Ovary (tissue), 3 donors: ENCODE data around the gene HAP1.

ENCODE experiments used
- EP300 ChIP-seq: sonication (generic); formaldehyde crosslinking; IDR thresholded peaks from one replicate; pipeline ENCODE4 v1.6.1; 2017; ENCODE audit warnings: antibody characterized with exemption
- POLR2A ChIP-seq: fragments of 450-650 bp; IDR thresholded peaks from one replicate; pipeline ENCODE4 v1.6.1; 2017; ENCODE audit warnings: antibody characterized with exemption, mild to moderate bottlenecking, moderate library complexity
- TF ChIP-seq, protein P1 (sequence below), 3 donors: fragments of 450-650 bp in 2 of 3; fragments of 200-600 bp in 1 of 3; IDR thresholded peaks; one replicate each; pipeline versions ENCODE4 v1.5.1 to v1.8.0; 2016 to 2022; ENCODE audit warnings: antibody characterized with exemption in 3 of 3, mild to moderate bottlenecking in 1 of 3
- donor health status: DM: no; HTN: no; CAD: no.

DNA sequence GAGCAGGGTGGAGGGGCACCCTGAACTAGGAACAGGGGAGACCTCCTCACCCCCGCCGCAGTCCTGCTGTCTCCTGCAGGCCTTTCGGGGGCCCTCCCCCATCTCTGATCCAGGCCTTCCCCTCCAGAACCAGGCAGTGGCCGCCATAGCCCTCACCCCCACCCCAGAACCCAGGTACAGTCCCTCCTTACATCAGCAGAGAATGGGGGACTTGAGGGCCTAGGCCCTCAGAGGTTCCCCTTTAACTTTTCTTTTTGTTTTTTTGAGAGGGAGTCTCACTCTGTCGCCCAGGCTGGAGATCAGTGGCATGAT, 4.3 kb upstream of the HAP1 start:
- TF ChIP-seq EP300 = no peak
- TF ChIP-seq, protein P1, sequence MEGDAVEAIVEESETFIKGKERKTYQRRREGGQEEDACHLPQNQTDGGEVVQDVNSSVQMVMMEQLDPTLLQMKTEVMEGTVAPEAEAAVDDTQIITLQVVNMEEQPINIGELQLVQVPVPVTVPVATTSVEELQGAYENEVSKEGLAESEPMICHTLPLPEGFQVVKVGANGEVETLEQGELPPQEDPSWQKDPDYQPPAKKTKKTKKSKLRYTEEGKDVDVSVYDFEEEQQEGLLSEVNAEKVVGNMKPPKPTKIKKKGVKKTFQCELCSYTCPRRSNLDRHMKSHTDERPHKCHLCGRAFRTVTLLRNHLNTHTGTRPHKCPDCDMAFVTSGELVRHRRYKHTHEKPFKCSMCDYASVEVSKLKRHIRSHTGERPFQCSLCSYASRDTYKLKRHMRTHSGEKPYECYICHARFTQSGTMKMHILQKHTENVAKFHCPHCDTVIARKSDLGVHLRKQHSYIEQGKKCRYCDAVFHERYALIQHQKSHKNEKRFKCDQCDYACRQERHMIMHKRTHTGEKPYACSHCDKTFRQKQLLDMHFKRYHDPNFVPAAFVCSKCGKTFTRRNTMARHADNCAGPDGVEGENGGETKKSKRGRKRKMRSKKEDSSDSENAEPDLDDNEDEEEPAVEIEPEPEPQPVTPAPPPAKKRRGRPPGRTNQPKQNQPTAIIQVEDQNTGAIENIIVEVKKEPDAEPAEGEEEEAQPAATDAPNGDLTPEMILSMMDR (IDR thresholded peaks at IDR 0.05) = no peak
- no peak for TF ChIP-seq POLR2A
